Activated CD4-positive, alpha-beta T cell treated with anti-CD3 and anti-CD28 coated beads, Interleukin-2, amount 10 ng/mL, durations not matched to agents 7 days and 5 days (primary cell): ENCODE data around the gene ZSCAN2. TPM values are rescaled to one million over a fixed set of nuclear protein-coding genes. Genes with fewer than 3 reads are reported as not detected.

ENCODE experiments used
- CTCF ChIA-PET: fragments of 350-600 bp; sonication (Branson Sonifier 250); formaldehyde crosslinking; loops from one replicate; lab custom pipeline; 2021; ENCODE audit warnings: antibody characterized with exemption; lab: Charles Lee
- POLR2A ChIA-PET: fragments of 350-600 bp; sonication (Branson Sonifier 250); formaldehyde crosslinking; loops from one replicate; lab custom pipeline; 2021; ENCODE audit warnings: antibody characterized with exemption; lab: Charles Lee
- DNase-seq: peaks from one replicate; pipeline ENCODE4 v3.0.0-alpha.2; 2020
- H3K27ac Mint-ChIP-seq: one replicate; pipeline ENCODE4 v1.8.0; 2021; ENCODE audit warnings: mild to moderate bottlenecking, moderate library complexity, mixed read lengths
- H3K27me3 Mint-ChIP-seq: one replicate; pipeline ENCODE4 v1.8.0; 2021; ENCODE audit warnings: mixed read lengths
- H3K36me3 Mint-ChIP-seq: one replicate; pipeline ENCODE4 v1.8.0; 2021; ENCODE audit warnings: low read depth, mixed read lengths
- H3K4me1 Mint-ChIP-seq: one replicate; pipeline ENCODE4 v1.8.0; 2021; ENCODE audit warnings: mixed read lengths
- H3K4me3 Mint-ChIP-seq: one replicate; pipeline ENCODE4 v1.8.0; 2021; ENCODE audit warnings: mild to moderate bottlenecking, moderate library complexity, mixed read lengths
- H3K9me3 Mint-ChIP-seq: one replicate; pipeline ENCODE4 v1.8.0; 2021; ENCODE audit warnings: mixed read lengths
- total RNA-seq, 2 experiments: library from RNA; stranded (reverse); gene quantifications; one replicate each; pipeline ENCODE4 v1.2.3, GENCODE V29; 2021

ZSCAN2 gene
- total RNA-seq, 2 experiments from 2014 or later, result 6.3 to 6.6 TPM

DNA sequence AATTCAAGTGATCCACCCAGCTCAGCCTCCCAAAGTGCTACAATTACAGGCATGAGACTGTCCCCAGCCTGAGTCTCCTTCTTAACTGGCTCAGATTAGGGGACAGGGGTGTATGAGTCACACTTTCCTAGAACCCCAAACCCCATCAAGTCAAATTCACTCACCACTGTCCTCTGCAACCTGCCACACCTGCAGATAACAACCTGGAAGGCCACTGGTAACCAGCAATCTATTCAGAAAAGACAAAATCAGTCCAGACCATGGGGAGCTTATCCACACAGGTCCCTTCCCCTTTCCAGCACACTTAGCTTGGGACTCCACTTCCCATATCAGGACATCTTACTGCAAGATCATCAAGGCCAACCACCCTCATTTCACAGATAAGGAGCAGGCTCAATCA, 46.9 kb downstream of the ZSCAN2 start:
- POLR2A ChIA-PET, result interaction anchor here (0.6 kb wide), 2 partner anchors 53 to 228 kb away, joined by 3 to 7 read pairs; no protein-coding TSS in a partner anchor
- H3K36me3 Mint-ChIP-seq, result peaks cover 51% of the 10 kb centered on the region
- no peak for DNase-seq
- no peaks in the 10 kb centered on the region for H3K9me3 Mint-ChIP-seq
- no peak overlapping the region for H3K27ac Mint-ChIP-seq
- peaks cover 22% of the 10 kb centered on the region for H3K4me1 Mint-ChIP-seq
- no peaks in the 10 kb centered on the region for H3K27me3 Mint-ChIP-seq
- H3K4me3 Mint-ChIP-seq, result no peak overlapping the region
- CTCF ChIA-PET, result interaction anchor here (1.5 kb wide), 1 partner anchor 10 kb away, joined by 8 read pairs; no protein-coding TSS in a partner anchor

DNA sequence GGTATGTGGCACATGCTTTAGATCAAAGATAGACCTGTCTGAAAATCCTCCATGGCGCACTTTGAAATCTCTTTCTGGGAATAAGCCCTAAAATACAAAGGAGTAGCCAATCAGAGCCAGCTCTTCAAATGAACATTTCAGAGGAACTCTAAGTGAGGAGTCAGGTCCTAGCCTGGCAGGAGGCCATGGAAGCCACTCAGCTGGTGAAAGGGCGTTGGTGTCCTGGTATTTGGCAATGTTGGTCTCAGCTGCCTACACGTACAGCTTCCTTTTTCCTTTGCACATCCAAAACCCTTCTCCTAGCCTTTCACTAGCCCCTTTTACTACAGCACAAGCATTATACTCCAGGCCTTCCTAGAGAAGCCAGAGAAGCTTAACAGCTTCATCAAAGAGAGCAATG, 47.7 kb downstream of the ZSCAN2 start:
- peaks cover 45% of the 10 kb centered on the region for H3K36me3 Mint-ChIP-seq
- POLR2A ChIA-PET, result no interaction called here
- peaks cover 27% of the 10 kb centered on the region for H3K4me1 Mint-ChIP-seq
- no peak overlapping the region for H3K4me3 Mint-ChIP-seq
- no peaks in the 10 kb centered on the region for H3K27me3 Mint-ChIP-seq
- H3K27ac Mint-ChIP-seq, result no peak overlapping the region
- no peaks in the 10 kb centered on the region for H3K9me3 Mint-ChIP-seq
- CTCF ChIA-PET, result interaction anchor here (0.9 to 1.5 kb wide), 4 partner anchors 10 to 102 kb away, joined by 3 to 4 read pairs (median 4); no protein-coding TSS in a partner anchor
- DNase-seq, result no peak

DNA sequence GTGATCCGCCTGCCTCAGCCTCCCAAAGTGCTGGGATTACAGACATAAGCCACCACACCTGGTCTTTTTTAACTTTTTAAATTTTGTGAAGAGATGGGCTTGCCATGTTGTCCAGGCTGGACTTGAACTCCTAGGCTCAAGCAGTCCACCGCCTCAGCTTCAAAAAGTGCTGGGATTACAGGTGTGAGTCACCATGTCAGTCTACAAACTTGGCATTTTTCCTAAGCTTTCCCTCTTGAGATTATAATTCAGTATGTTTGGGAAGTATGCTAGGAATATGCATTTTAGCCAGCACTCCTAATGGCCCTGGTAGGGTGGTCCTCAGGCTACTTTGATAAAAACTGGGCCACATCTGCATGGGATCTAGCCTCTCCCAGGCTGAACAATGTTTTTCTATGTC, 48.9 kb downstream of the ZSCAN2 start:
- Mint-ChIP-seq H3K9me3 (no peaks in the 10 kb centered on the region), H3K4me3 (no peak overlapping the region), H3K36me3 (peaks cover 43% of the 10 kb centered on the region), H3K27me3 (no peaks in the 10 kb centered on the region), H3K4me1 (peaks cover 31% of the 10 kb centered on the region), H3K27ac (no peak overlapping the region)
- POLR2A ChIA-PET, result no interaction called here
- CTCF ChIA-PET, result interaction anchor here (1.3 to 1.6 kb wide), 3 partner anchors 9 to 79 kb away, joined by 4 to 5 read pairs (median 4); no protein-coding TSS in a partner anchor
- no peak for DNase-seq

DNA sequence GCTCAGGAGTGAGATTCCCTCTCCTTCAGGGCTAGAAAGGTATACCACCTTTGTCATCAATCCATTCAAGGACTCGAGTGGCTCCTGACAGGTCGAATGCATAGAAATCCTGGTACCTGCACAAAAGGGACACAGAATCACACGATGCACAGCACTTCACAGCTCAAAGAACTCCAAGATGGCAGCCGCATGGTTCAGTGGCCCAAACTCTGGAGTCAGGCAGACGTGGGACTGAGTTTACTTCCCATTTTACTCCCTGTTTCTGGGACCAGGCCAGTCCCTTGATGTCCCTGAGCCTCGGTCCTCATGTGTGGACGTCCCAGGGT, 52.7 kb downstream of the ZSCAN2 start:
- ChIA-PET POLR2A (interaction anchor here (0.6 to 1.2 kb wide), 4 partner anchors 52 to 136 kb away, joined by 3 to 4 read pairs (median 3); partner anchors contain the start of gene SEC11A), CTCF (interaction anchor here (0.7 to 3.5 kb wide), 13 partner anchors 10 to 95 kb away, joined by 3 to 13 read pairs (median 3); no protein-coding TSS in a partner anchor)
- no peaks in the 10 kb centered on the region for H3K27me3 Mint-ChIP-seq
- no peak for DNase-seq
- H3K27ac Mint-ChIP-seq, result peak overlapping the region; percentile 89
- peaks cover 18% of the 10 kb centered on the region for H3K36me3 Mint-ChIP-seq
- H3K4me3 Mint-ChIP-seq, result peak overlapping the region; percentile 96
- peaks cover 44% of the 10 kb centered on the region for H3K4me1 Mint-ChIP-seq
- no peaks in the 10 kb centered on the region for H3K9me3 Mint-ChIP-seq

DNA sequence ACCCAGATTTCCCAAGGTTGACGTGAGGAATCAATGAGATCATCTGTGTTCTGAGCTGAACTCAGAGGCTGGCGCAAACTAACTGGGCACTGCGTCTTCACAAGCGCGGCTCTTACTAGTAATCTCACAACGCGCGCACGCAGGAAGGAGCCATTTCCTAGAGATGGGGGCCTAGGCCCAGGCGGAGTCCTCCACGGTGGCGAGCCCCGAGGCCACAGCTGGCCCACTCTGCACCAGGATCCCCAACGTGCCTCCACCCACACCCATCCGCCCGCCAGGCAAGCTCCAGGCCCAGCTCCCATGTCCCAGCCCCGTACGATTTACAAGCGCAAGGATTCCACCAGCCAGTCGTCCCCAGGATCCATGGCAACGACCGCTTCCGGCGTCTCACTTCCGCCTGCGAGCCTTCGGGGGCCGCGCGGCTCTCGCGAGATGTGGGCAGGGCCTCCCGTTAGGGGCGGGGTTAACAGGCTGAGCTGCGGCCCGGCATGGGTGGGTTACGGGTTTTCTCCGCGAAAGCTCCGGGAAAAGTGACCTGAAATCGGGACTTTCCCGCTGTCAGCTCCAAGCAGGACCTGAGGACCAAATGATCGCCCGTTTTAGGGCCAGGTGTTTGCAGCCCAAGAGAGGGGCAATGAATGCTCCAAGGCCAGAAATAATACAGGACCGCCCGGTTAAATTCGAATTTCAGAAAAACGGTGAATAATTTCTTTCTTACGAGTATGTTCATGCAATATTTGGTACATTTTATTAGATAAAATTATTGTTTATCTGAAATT, 53.3 kb downstream of the ZSCAN2 start, which contains the start of gene WDR73:
WDR73 (minus strand) TSS at position 374 of the 779 bp plus-strand sequence; CDS start at position 365, 9 bp downstream.
- Mint-ChIP-seq H3K36me3 (peaks cover 15% of the 10 kb centered on the region), H3K27ac (peak within 1 kb of the TSS; percentile 89), H3K9me3 (no peaks in the 10 kb centered on the region), H3K4me1 (peaks cover 48% of the 10 kb centered on the region), H3K27me3 (no peaks in the 10 kb centered on the region), H3K4me3 (peak within 1 kb of the TSS; percentile 96)
- POLR2A ChIA-PET, result interaction anchor here (0.6 to 1.2 kb wide), 4 partner anchors 53 to 272 kb away, joined by 3 to 4 read pairs (median 4); partner anchors contain the start of gene SEC11A
- peak; percentile 98 for DNase-seq
- CTCF ChIA-PET, result interaction anchor here (0.7 to 3.5 kb wide), 13 partner anchors 11 to 100 kb away, joined by 3 to 13 read pairs (median 3); no protein-coding TSS in a partner anchor

DNA sequence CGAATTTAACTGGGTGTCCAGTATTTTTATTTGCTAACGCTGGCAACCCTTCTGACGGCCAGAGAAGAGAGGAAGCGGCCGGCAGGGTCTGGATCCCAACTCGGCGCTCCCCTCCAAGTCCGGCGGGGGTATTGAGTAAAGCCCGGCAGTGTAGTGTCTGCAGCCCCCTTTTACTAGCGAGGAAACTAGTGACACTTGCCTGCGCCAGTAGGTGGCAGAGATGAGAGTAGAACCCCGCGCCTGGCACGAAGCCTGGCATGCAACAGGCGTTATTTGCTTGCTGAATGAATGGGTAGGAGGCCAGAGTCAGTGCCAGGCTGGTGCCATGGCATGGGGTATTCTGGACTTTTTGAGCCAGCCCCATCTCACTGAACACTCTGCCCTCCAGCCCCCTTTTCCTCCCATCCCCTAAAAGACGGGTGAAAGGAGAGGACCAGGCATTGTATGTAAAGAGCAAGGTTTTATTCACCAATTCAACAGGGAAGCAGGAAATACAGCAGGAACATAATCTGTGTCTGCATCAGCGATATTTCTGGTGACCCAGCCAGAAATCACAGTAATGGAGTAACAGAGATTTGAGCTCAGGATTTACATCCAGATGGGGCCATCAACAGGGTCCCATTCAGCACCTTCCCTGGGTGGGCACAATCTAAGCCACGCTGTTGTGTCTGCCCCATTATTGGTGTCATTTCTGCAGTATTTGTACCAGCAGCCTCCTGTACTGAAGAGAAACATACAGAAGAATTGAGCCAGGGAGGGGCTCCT, 54.1 kb downstream of the ZSCAN2 start:
- Mint-ChIP-seq H3K4me3 (peak overlapping the region; percentile 96), H3K27me3 (no peaks in the 10 kb centered on the region), H3K27ac (peak overlapping the region; percentile 89), H3K36me3 (peaks cover 14% of the 10 kb centered on the region), H3K9me3 (no peaks in the 10 kb centered on the region), H3K4me1 (peaks cover 52% of the 10 kb centered on the region)
- DNase-seq, result peak; percentile 84
- POLR2A ChIA-PET, result interaction anchor here (0.6 to 1.0 kb wide), 2 partner anchors 53 to 271 kb away, joined by 3 to 4 read pairs; no protein-coding TSS in a partner anchor
- CTCF ChIA-PET, result interaction anchor here (0.8 to 3.5 kb wide), 16 partner anchors 11 to 375 kb away, joined by 3 to 13 read pairs (median 4); no protein-coding TSS in a partner anchor

DNA sequence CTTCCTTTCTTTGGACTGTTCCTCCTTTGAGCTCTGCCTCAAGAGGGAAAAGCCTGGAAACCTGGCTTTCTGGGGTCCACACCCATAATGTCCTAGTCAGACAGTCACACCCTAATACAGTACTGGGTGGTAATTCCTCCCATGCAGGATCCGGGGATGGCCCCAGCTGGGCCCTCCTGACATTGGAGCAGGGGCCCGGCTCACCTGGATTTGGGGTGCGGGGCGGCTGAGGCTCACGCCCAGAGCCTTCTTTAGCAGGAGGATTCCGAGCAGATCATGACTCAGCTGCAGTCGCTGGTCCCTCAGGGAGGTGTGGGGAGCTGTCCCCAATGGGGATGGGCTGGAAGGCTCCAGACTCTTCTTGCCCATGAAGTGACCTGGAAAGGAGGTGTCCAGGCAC, 56.2 kb downstream of the ZSCAN2 start:
- no peaks in the 10 kb centered on the region for H3K27me3 Mint-ChIP-seq
- ChIA-PET CTCF (interaction anchor here (1.2 to 3.5 kb wide), 5 partner anchors 9 to 221 kb away, joined by 3 to 13 read pairs (median 3); no protein-coding TSS in a partner anchor), POLR2A (no interaction called here)
- H3K4me1 Mint-ChIP-seq, result peaks cover 50% of the 10 kb centered on the region
- peak overlapping the region; percentile 76 for H3K27ac Mint-ChIP-seq
- peak overlapping the region; percentile 71 for H3K4me3 Mint-ChIP-seq
- H3K36me3 Mint-ChIP-seq, result peaks cover 11% of the 10 kb centered on the region
- no peaks in the 10 kb centered on the region for H3K9me3 Mint-ChIP-seq
- no peak for DNase-seq

DNA sequence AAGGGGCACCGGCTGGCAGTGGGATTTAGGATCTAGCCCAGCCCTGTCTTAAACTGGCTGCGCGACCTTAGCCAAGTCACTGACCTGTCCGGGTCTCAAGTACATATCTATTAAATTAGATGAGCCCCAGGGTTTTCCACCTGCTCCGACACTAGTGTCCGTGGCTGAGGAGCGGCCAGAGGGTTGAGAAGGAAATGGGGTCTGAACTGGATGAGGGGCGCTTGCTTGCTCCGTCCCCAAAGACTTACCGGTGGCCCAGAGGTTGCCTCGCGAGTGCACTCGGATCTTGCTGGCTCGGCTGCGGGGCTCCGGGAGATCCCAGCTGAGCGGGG, 56.9 kb downstream of the ZSCAN2 start:
- DNase-seq, result no peak
- POLR2A ChIA-PET, result no interaction called here
- no peaks in the 10 kb centered on the region for H3K9me3 Mint-ChIP-seq
- CTCF ChIA-PET, result interaction anchor here (0.9 to 1.3 kb wide), 3 partner anchors 20 to 119 kb away, joined by 3 to 5 read pairs (median 3); no protein-coding TSS in a partner anchor
- H3K27ac Mint-ChIP-seq, result peak overlapping the region; percentile 76
- H3K4me3 Mint-ChIP-seq, result peak overlapping the region; percentile 71
- peaks cover 8% of the 10 kb centered on the region for H3K36me3 Mint-ChIP-seq
- peaks cover 43% of the 10 kb centered on the region for H3K4me1 Mint-ChIP-seq
- H3K27me3 Mint-ChIP-seq, result no peaks in the 10 kb centered on the region

DNA sequence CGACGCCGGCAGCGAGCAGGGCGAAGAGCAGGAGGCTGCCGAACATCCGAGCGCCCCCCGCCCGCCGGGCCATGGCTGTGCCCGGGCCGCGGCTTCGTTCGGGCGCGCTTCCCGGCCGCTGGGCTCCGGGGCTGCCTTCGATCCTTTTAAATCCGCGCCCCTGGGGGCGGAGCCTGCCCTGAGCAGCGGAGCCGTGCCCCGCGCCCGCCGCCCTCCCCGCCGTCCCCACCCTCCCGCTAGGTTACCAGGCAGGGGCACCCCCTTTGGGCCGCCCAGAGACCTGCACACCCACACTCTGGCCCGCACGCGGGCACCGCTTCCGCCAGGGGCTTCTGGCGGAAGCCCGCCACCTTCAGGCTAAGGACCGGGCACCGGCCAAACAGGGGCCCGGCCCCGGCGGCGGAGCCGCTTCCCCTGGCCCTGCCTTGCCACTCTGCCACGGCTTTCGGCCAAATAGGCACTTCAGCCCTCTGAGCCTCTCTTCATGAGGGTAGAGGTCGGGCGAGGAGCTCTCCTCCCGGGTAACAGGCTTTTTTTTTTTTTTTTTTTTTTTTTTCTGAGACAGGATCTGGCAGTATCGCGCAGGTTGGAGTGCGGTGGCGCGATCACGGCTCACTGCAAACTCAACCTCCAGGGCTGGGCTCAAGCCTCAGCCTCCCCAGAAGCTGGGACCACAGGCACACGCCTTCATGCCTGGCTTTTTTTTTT, 57.4 kb downstream of the ZSCAN2 start, which contains the start of gene NMB:
NMB (minus strand) TSS at position 120 of the 708 bp plus-strand sequence; CDS start at position 73, 47 bp downstream.
- H3K9me3 Mint-ChIP-seq, result no peaks in the 10 kb centered on the region
- no peaks in the 10 kb centered on the region for H3K27me3 Mint-ChIP-seq
- peak within 1 kb of the TSS; percentile 88 for H3K27ac Mint-ChIP-seq
- peak within 1 kb of the TSS; percentile 73 for H3K4me3 Mint-ChIP-seq
- ChIA-PET POLR2A (interaction anchor here (0.6 to 1.0 kb wide), 4 partner anchors 11 to 141 kb away, joined by 3 to 7 read pairs (median 6); no protein-coding TSS in a partner anchor), CTCF (interaction anchor here (0.6 to 1.3 kb wide), 10 partner anchors 9 to 323 kb away, joined by 3 to 5 read pairs (median 4); no protein-coding TSS in a partner anchor)
- H3K4me1 Mint-ChIP-seq, result peaks cover 41% of the 10 kb centered on the region
- H3K36me3 Mint-ChIP-seq, result peaks cover 8% of the 10 kb centered on the region
- peak; percentile 80 for DNase-seq

DNA sequence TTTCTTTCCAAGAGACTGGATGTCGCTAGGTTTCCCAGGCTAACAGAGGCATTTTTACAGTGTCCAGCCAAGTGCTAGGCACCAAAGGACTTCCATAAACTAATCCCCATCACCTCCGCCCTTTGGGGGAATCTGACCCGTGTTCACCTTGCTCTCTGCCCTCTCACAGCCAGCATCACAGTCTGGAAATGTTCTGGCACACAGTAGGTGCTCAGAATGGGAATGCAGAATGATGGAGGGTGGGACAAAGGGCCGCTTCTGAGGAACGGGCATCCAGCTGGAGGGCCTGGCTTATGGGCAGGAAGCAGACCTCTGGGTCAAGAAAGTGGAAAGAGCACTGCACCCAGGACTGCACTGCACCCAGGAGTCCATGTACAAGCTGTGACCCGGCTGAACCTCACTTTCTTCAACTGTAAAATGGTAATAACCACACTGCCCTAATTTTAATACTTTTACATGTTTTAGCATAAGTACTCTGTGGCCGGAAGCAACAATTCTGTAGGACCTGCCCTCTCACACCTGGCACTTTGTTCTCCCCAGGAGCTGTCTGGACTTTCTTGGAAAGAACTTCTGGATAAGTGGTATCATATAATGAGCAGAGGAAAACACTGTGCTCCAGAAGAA, 58.1 kb downstream of the ZSCAN2 start:
- H3K4me3 Mint-ChIP-seq, result peak overlapping the region; percentile 73
- H3K9me3 Mint-ChIP-seq, result no peaks in the 10 kb centered on the region
- DNase-seq, result no peak
- H3K27me3 Mint-ChIP-seq, result no peaks in the 10 kb centered on the region
- POLR2A ChIA-PET, result interaction anchor here (0.7 to 1.0 kb wide), 3 partner anchors 10 to 28 kb away, joined by 4 to 7 read pairs (median 7); no protein-coding TSS in a partner anchor
- peak overlapping the region; percentile 88 for H3K27ac Mint-ChIP-seq
- peaks cover 6% of the 10 kb centered on the region for H3K36me3 Mint-ChIP-seq
- H3K4me1 Mint-ChIP-seq, result peaks cover 36% of the 10 kb centered on the region
- CTCF ChIA-PET, result interaction anchor here (0.8 to 1.6 kb wide), 12 partner anchors 10 to 322 kb away, joined by 3 to 6 read pairs (median 4); partner anchors contain the start of gene SEC11A
